Panc1 (cell line): Measurements from ENCODE around the gene MEGF11. TPM values are rescaled to one million over a fixed set of nuclear protein-coding genes. Genes with fewer than 3 reads are reported as not detected.
"Not testable (repeated sequence)": the region's sequence is repeated elsewhere in the genome, so short reads cannot be mapped to it uniquely, and the experiment has no call there.

Source experiments
- ATAC-seq: fragments of 200-7000 bp; cut with Tn5 transposase; 2 replicates; pipeline ENCODE4 v1.9.1; 2020; ENCODE audit warnings: mild to moderate bottlenecking, moderate library complexity
- BruUV-seq: library from RNA; stranded (reverse); fragments of 400-500 nt; replicated peaks from 2 replicates; lab custom pipeline; 2021; lab: Mats Ljungman, UMichigan
- CTCF ChIA-PET: fragments of 300-600 bp; sonication (Branson Sonifier 250); formaldehyde crosslinking; loops from one replicate; lab custom pipeline; 2022; ENCODE audit warnings: antibody characterized with exemption; lab: Charles Lee
- POLR2A ChIA-PET: fragments of 300-600 bp; sonication (Branson Sonifier 250); formaldehyde crosslinking; loops from one replicate; lab custom pipeline; 2022; ENCODE audit warnings: antibody characterized with exemption; lab: Charles Lee
- DNase-seq: peaks from one replicate; pipeline ENCODE4 v3.0.0-alpha.2; 2010; ENCODE audit warnings: low read depth, low spot score
- H3K27ac ChIP-seq: 2 replicates; pipeline ENCODE4 v1.5.1; 2011; ENCODE audit warnings: mild to moderate bottlenecking, low read length, inconsistent platforms
- H3K27me3 ChIP-seq: fragments of 200-500 bp; sonication (Bioruptor generic); 2 replicates; pipeline ENCODE4 v1.6.0; 2014; ENCODE audit warnings: low read length, inconsistent platforms; ENCODE audit not compliant: control insufficient read depth, insufficient read depth
- H3K36me3 ChIP-seq: fragments of 200-500 bp; sonication (Bioruptor generic); 2 replicates; pipeline ENCODE4 v1.5.1; 2014; ENCODE audit warnings: inconsistent platforms, mild to moderate bottlenecking, low read length, moderate library complexity; ENCODE audit not compliant: control insufficient read depth, insufficient read depth
- H3K4me1 ChIP-seq: 2 replicates; pipeline ENCODE4 v1.5.1; 2011; ENCODE audit warnings: inconsistent platforms, mild to moderate bottlenecking, low read length, moderate library complexity; ENCODE audit not compliant: control insufficient read depth, insufficient read depth
- H3K4me3 ChIP-seq, 2 experiments: 2 replicates each; pipeline ENCODE4 v1.5.1; 2011 to 2012; ENCODE audit warnings: low read depth in 2 of 2, low read length in 2 of 2, mild to moderate bottlenecking in 2 of 2, inconsistent platforms in 1 of 2, moderate library complexity in 1 of 2
- H3K9me3 ChIP-seq: fragments of 200-500 bp; sonication (Bioruptor generic); 2 replicates; pipeline ENCODE4 v1.5.1; 2014; ENCODE audit warnings: low read depth, mild to moderate bottlenecking, inconsistent platforms, low read length, moderate library complexity; ENCODE audit not compliant: control insufficient read depth, insufficient read depth
- CTCF ChIP-seq: fragments of 450-650 bp; IDR thresholded peaks from 2 replicates; pipeline ENCODE4 v1.5.1; 2017; ENCODE audit warnings: mild to moderate bottlenecking
- POLR2AphosphoS5 ChIP-seq: IDR thresholded peaks from 2 replicates; pipeline ENCODE4 v1.6.1; 2012; ENCODE audit warnings: mild to moderate bottlenecking, low read depth, low read length, moderate library complexity
- REST ChIP-seq, 2 experiments: IDR thresholded peaks; 2 replicates each; pipeline ENCODE4 v1.6.1; 2011 to 2012; ENCODE audit warnings: low read depth in 2 of 2, control low read depth in 1 of 2, low read length in 1 of 2, mild to moderate bottlenecking in 1 of 2, moderate library complexity in 1 of 2; ENCODE audit not compliant: insufficient read depth in 1 of 2
- SIN3A ChIP-seq: IDR thresholded peaks from 2 replicates; pipeline ENCODE4 v1.6.1; 2012; ENCODE audit warnings: low read depth, mild to moderate bottlenecking, low read length, moderate library complexity, borderline replicate concordance; ENCODE audit not compliant: insufficient read depth
- TCF7L2 ChIP-seq: IDR thresholded peaks from 2 replicates; pipeline ENCODE4 v1.6.1; 2011; ENCODE audit warnings: mild to moderate bottlenecking, low read depth, low read length, inconsistent platforms
- in situ Hi-C: cut with HindIII; loops from 2 replicates; pipeline ENCODE4 v1.10.0; 2016; ENCODE audit warnings: low sequenced_read_pairs, low pct_unique_long_range_greater_than_20kb
- intact Hi-C: fragments of 100-400 bp; cut with micrococcal nuclease; formaldehyde crosslinking; loops from one replicate; pipeline ENCODE4 v1.10.0; 2022; ENCODE audit not compliant: unreplicated experiment
- total RNA-seq: library from RNA; stranded (reverse); gene quantifications from one replicate; pipeline ENCODE4 v1.2.1, GENCODE V29; 2021; ENCODE audit not compliant: unreplicated experiment

MEGF11 gene
- total RNA-seq, 1 experiment from 2014 or later, result 0.95 TPM

GRCh38 chr15:66269326-66270090 lies 16.0 kb upstream of the MEGF11 start:
- no peaks in the 10 kb centered on the region for H3K4me1 ChIP-seq
- no peaks in the 10 kb centered on the region for H3K27me3 ChIP-seq
- H3K36me3 ChIP-seq, result no peaks in the 10 kb centered on the region
- TF ChIP-seq REST (IDR thresholded peaks at IDR 0.05; ENCODE audit: insufficient read depth in 1 of 2, low read depth in 2 of 2, low read length in 1 of 2) (no peak), CTCF (no peak), SIN3A (no peak), TCF7L2 (no peak), POLR2AphosphoS5 (no peak)
- ChIA-PET CTCF (no interaction called here), POLR2A (no interaction called here)
- in situ Hi-C loops, result no loop called here
- intact Hi-C loops, result no loop called here
- ATAC-seq (no peak), DNase-seq (no peak)
- no peaks in the 10 kb centered on the region for H3K9me3 ChIP-seq
- BruUV-seq, result no TSS peak
- no peak overlapping the region for H3K4me3 ChIP-seq
- H3K27ac ChIP-seq, result no peak overlapping the region

DNA sequence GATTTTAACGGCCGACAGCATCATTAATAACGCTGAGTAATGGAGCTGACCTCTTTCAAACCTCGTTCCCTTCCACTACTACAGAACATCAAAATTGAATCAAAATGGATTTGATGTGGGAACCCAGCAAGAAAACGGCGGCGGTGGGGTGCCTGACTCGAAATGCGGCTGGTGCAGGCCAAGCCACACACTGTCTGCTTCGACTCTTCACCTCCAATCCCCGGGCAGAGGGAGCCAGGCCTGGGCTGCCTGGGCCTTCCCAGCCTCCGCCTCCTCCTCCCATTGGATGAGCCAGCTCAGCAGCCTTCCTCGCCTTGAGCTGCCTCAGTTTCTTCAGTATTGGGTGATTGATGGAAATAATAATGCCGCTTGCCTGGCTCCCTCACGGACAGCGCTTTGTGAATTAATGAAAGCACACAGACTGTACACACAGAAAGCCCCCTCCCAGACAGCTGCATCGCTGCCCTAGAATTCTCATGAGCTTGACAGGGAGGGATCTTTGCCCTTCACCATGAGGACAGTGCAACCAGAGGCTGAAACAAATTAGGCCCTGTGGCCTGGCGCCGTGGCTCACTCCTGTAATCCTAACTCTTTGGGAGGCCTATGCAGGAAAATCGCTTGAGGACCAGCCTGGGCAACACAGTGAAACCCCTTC lies 11.4 kb upstream of the MEGF11 start:
- H3K27me3 ChIP-seq, result no peaks in the 10 kb centered on the region; the same call in 1 of the 2 replicates
- ATAC-seq (no peak), DNase-seq (no peak)
- no TSS peak for BruUV-seq
- POLR2A ChIA-PET, result interaction anchor here (0.7 kb wide), 1 partner anchor 61 kb away, joined by 3 read pairs; no protein-coding TSS in a partner anchor
- H3K27ac ChIP-seq, result no peak overlapping the region
- H3K9me3 ChIP-seq, result no peaks in the 10 kb centered on the region
- H3K36me3 ChIP-seq, result no peaks in the 10 kb centered on the region
- intact Hi-C loops, result no loop called here
- H3K4me3 ChIP-seq, result no peak overlapping the region
- in situ Hi-C loops, result no loop called here
- no peak for TF ChIP-seq TCF7L2
- no peak for TF ChIP-seq SIN3A
- TF ChIP-seq POLR2AphosphoS5, result no peak
- TF ChIP-seq REST (IDR thresholded peaks at IDR 0.05; ENCODE audit: insufficient read depth in 1 of 2, low read depth in 2 of 2, low read length in 1 of 2), result no peak
- TF ChIP-seq CTCF, result no peak
- CTCF ChIA-PET, result no interaction called here
- H3K4me1 ChIP-seq, result no peaks in the 10 kb centered on the region

- intact Hi-C loops, POLR2A ChIA-PET, DNase-seq, ATAC-seq, BruUV-seq, H3K27me3 ChIP-seq, H3K36me3 ChIP-seq, H3K4me1 ChIP-seq, H3K27ac ChIP-seq, in situ Hi-C loops, H3K9me3 ChIP-seq, H3K4me3 ChIP-seq: not testable (repeated sequence)
- CTCF ChIA-PET, result interaction anchor here (0.6 kb wide), 1 partner anchor 221 kb away, joined by 4 read pairs; no protein-coding TSS in a partner anchor
Measured at GRCh38 chr15:66262837-66263236, 9.3 kb upstream of the MEGF11 start.
